ELR (cell line): ENCODE data around the gene BLACAT1.
A peak's percentile ranks its signal among the peaks of the same experiment; 100 is the strongest.

Experiments
- DNase-seq: peaks from one replicate; pipeline ENCODE4 v3.0.0-alpha.2; 2015; ENCODE audit warnings: low read depth

The BLACAT1 gene

DNA sequence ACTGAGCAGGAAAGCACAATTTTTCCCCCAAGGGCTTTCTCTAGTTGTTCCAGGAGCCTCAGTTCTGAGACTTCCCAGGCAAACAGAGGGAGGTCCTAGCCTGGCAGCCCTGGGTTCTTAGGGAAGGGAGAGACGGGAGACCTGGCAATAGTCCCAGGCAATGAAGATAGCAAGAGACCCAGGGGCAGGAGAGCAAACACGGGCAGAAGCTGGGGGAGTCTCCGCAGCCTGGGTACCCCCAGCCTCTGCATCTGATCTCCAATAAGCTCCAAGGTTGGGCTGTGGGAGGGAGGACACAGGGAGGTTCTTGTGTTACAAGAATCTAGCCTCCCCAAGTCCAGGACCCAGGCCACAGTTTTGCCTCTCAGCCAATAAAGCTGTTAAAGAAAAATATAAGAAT, 2.4 kb downstream of the BLACAT1 start:
- DNase-seq = no peak

DNA sequence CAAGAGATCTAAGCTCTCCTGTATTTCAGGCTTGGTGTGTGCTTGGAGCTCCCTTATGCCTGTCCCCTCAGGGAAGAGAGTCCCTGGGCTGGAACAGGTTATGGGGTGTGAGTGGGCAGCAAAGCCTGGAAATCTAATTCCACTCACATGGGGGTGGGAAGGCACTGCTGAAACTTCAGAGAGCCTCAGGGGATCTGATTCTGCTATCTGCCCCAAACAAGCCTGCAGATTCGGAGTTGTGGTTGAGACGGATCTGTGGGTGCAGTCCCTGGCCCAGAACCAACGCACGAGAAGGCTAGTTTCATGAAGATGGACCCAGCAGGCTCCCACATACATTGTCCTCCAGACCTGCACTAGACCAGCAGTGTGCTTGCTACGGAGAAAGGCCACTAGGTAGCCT, 2.9 kb downstream of the BLACAT1 start:
- DNase-seq = no peak

DNA sequence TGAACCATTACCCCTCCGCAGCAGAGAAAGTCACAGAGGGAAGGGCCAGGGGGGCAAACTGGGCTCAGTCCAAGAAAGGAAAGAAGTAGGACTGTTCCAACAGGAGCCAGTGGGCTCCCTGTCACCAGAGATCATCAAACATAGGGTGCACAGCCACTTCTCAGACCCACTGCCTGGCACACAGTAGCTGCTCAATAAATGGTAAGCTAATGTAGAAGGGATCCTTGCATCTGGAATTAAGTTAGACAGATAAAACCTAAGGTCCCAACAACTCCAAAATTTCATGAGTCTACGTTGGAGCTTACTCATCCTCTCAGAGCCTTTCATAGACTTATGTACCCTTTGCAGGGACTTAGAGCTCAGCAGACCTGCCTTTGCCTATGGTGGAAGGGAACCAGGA, 3.5 kb downstream of the BLACAT1 start:
- DNase-seq = no peak

DNA sequence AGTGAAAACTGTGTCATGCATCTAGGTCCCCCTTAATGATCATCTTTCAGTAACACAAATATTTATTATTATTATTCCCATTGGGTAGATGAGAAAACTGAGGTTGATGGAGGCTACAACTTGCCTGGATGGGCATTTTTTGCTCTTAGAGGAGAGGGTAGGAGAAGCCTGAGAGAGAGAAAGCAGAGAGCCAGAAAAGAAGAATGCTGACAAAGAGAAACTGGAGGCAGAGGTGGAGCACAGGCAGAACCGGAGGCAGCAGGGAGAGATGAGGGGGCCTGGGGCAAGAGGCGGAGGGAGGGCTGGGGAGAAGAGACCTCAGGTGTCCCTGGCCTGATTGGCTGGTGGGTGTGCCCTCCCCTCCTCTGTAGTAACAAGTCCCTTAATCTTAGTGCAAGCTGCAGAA, 4.1 kb downstream of the BLACAT1 start:
- no peak for DNase-seq

DNA sequence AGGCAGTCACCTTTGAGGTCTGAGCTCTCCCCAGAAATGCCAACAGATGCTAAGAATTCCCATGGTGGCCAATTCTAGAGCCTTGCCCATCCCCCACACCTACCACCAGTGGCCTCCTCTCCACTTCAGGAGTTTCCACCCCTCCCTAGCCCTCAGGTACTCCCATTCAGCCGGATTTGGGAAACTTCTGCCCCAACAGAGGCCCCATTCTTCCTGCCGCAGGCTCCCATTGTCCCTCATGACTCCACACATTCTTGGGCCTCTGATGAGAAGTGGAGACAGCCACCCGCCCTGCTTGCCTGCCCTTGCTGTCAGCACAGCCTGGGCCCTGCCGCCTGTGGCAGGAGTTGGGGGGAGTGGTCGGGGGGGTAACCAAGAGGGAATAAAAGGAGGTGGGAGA, 4.6 kb downstream of the BLACAT1 start:
- DNase-seq = no peak

DNA sequence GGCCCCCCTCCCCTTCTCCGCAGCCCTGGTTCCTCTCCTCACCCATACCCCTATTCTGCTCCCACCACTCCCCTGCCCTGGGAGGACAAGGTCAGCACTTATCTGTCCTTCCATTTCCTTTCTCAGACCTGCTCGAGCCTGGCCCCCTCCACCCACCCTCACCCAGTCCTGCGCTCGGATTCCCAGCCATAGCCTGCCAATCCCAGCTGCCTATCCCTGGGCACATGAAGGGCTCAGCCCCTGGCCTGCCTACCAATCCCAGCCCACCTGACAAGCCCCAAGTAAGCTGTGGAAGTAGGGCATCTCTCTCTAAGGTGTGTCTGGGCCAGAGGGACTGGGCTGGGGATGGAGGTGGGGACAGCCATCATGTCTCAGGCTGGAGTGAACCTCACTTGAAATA, 5.4 kb downstream of the BLACAT1 start:
- DNase-seq = no peak

DNA sequence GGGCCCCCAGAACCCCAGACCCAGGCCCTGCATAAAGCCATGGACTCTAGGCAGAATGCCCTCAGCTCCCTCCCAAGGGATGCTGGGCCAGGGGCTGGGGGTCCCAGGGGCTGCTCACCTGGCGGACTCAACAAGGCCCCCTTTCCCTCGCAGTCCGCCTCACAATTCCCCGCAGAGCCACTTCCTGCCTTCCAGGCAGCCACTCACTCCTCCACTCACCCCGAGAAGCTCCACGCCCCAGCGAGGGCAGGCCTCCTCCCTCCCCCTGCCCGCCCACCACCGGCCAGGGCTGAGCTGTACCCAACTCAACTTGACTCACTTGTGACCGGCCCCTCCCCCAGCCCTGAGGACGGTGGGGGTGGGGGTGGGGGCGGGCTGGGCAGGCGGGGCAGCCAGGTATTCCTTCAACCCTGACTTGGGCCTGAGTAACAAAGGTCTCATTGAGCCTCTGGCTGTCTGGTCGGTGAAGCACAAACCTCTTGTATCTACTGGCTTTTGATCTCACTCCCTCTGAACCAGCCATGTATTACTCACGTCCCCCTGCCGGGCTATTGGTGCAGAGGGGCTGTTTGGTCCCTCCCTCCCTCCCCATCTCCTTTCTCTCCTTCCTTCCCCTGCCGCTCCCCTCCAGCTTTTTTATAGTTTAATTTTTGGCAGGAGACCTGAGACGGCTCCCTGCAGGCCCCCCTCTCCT, 5.9 kb downstream of the BLACAT1 start:
- peak; percentile 76 for DNase-seq

DNA sequence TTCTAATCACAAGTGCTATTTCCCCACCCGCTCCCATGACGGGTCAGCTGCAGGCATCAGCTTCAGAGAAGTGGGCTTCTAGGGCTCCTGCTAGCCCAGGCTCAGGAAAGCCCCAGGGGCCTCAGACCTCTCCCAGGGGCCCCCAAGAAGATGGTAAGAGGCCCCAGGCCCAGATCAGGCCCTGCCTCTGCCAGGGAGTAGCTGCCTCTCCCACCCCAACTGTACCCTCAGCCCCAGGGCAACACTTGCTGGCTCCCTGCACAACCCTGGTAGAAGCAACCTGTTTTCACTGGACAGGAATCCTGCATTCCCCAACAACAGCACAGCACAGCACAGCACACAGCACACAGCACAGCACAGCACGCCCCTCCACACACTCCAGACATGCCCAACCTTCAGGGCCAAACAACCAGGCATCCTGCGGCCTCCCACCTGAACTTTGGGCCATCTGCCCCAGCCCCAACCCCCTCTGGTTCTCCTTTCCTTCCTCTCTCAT, 6.5 kb downstream of the BLACAT1 start:
- no peak for DNase-seq

DNA sequence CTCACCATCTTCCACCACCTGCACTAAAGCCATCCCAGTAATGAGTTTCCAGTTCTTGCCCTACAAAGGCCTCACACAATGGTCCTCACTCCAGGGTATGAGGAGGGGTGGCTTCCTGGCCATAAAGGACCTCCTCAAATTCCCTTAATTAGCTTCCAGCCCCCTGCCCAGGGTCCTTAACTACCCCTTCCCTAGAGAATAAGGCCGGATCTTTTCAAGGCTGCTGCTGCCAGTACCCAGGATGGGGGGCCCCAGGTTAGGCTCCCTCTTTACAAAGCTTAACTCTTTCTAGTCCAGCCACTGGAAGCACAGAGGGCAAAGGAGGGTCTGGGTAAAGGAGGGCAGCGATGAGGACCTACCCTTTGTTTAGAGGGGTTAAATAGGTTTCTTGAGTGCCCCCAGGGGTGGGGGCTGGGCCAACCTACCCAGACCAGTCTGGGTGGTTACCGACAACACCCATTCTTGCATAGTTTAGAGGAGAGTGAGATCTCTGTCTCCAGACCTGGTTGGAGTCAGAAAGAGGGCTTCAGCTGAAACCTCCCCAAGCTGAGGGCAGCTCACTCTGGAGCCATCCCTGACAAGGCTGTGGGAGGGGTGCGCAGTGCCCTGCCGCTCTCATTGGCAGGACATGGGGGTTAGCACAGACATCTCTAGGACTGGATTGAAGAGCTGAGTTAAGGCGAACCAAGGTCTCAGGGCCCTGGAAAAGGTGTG, 7.1 kb downstream of the BLACAT1 start:
- DNase-seq = no peak

DNA sequence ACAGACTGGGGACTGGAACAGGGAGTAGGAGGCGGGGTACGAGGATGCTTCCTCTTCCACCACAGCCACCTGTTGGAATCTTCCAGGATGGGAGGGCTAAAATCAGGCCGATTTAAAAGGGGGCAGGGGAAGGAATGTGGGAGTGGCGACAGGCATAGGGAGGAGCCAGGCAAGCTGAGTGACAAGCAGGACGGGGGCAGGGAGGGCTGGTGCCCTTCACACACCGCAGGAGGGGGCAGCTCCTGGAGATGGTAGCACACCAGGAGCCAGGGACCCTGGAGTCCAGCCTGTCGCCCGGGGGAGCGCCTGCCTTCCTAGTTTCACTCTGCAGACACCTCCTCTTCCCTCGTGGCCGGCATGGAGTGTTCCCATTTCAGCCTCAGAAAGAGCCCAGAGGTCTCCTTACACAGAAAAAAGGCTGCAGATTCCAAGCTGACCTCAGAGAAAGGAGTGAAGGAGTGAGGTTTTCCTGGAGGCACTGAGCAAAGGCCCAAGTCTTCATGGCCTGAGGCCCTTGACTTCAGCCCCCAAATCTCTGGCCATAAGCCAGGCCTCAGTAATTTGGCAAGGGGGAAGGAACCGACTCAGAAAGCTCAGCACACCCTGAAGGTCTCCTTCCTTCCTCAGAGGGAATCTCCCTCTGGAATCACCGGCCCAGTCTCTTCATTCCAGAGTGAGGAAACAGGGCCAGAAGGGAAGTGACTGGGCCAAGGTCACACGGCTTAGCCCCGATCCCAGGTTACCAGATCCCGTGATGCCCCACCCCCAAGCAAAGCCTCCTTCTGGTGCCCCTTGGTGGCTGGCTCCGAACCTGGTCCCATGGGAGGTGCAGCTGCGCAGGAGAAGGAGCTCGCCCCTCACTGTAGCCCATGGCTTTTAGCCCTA, 8.1 kb downstream of the BLACAT1 start:
- DNase-seq = no peak

DNA sequence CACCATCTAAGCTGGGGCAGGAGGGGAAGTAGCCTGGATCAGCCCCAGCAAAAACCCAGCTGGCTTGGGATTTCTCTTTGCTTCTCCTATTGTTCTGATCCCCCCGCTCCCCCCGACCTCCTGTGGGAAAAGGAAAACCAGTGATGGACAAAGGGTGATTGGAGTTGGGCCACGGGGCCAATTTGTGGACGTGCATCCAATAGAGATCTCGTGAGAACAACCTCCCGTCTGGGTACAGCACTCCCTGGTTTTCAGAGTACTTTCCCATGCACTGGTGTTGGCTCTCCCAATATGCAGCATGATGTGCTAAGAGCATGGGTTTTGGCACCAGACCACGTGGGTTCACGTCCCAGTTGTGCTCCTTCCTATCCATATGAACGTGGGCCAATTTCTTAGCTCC, 9.0 kb downstream of the BLACAT1 start:
- no peak for DNase-seq

DNA sequence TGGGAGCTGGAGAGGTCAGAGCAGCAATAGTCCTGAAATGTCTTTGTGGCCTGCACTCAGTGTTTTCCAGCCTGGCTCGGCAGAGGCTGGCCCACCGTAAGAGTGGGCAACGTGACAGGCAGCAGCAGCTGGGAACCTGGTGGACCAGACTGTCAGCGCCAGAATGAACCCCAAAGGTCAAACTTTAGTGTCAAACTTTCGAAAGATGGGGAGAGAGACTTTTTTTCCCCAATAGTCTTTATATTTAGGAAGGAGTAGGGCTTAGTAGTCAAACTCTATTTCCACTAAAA, 10.3 kb downstream of the BLACAT1 start:
- no peak for DNase-seq

DNA sequence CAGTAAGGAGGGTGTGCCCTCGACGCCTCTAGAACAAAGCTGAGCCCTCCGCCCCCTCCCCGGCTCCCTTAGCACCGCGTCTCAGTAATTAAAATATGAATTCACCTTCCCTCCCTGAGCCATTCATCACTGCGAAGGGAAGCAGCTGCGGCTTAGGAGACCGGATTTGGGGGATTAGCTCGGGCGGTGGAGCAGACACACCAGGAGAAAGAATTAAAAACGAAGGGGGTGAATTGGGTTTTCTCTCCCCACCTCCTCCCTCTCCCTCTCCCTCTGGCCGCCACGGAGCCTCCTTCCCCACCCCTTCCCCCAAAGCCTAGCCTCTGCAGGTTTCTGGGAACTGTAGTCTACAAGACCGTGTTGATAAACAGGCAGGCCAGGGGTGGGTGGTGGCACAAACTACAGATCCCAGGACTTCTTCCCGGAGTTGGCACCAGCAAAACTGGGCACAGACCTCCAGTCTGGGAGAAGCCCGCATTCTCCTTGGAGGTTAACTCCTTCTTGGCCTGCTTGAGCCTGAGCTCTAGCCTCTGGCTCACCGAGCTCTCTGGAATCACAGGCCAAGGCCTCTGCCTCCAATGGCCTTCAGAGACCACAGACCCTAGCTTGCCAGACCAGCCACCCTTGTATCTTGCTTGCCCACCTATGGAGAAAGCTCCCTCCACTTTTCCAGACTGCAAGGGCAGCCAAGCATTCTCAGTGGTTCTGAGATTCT, 10.8 kb downstream of the BLACAT1 start:
- DNase-seq = no peak

DNA sequence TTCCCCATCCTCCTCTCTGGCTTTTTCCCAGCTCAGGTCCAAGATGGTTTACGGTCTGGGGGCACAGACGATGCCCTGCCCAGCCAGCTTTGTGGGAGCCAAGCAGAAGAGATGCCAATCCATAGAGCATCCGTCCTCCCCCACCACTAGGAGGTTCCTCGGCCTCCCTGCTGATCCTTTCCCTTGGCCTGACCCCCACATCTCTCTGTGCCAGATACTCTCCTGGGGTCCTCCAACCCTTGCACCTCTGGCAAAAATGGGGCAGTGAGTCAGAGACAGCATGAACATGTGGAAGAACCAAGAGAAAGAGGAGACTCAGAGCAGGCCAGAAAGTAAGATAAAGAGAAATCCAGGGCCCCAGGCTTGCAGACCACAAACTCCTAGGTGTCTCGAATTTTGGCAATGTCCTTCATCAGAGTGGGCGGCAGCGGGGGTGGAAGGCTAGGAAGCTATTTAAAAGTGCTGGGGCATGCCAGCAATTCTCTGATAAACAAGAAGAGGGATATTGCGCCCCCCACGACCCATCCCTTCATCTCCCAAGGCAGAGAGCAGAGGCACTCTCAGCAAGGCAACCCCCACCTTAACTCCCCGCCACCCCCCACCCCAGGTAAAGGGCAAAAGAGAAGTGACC, 11.4 kb downstream of the BLACAT1 start:
- no peak for DNase-seq

DNA sequence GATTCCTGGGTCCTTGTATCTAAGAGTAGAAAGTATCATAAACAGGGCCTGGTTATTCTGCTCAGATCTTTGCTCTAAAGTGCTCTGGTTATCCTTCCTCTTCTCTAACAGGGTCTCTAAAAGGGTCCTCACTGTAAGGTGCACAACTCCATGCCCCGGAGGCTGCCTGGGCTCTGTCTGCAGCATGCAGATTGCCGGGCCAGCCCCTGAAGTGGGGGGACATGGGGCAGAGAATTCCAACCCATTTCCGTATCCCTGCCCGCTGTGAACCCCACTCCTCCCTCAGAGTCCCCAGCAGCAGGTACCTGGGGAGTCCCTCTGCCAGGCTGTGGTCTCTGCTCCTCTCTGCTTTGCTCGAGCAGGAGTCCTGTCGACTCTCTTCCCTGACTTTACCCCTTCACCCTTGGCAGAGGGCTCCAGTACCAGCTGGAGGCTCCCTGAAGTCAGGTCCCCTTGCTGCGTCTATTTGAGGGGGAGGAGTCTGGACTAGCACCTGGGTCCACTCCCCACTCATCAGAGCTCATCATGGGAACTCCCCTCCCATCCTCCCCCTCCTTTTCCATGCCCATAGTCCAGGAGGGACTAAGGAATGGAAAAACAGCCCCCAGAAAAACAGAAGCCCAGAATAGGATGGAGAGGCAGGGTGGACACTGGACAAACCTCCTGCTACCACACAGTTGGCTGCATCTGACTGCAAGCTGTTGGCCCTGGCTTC, 12.1 kb downstream of the BLACAT1 start:
- DNase-seq = no peak

DNA sequence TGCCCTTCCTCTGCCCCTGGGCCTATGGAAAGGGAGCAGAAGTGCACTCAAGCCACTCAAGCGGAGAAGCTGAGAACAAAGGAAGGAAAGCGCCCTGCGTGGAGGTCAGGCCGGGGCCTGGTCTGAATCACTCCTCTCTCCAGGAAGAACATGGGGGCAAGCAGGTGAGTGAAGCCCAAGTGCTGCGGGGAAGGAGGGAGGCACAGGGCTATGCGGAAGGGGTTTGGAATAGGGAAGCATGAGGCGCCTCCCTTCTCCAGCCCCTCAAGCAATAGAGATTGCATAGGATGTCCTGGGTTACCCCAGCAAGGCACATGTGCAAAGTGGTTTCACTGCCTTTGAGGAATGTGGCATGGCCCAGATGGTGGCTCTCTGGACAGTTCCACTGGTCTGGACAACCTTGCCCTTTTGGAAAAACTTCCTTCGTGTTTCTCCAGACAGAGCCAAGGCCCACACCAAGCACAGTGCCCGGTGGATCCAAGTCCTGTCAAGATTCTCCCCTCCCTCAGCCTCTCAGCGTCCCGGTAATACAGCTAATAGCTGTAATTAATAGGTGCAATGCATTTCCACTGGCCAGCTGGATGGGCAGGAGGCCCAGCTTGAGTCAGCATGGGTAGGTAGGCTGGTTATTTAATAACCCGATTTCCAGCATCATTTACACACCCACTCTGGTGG, 13.7 kb downstream of the BLACAT1 start:
- DNase-seq = no peak

DNA sequence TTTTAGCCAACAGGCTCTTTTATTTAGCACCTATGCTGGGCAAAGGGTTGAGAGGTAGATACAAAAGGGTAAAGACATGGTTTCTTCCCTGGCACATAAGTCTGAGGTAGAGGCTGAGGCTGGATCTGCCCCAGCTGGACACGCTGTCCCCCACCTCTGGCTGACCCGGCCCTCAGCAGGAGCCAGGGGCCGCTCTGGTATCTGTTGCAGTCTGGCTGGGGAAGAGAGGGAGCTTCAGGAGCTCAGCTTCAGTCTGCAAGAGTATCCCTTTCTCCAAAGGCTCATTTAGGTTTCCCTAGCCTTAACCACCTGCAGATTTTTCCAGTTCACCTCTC, 14.2 kb downstream of the BLACAT1 start:
- DNase-seq = no peak

DNA sequence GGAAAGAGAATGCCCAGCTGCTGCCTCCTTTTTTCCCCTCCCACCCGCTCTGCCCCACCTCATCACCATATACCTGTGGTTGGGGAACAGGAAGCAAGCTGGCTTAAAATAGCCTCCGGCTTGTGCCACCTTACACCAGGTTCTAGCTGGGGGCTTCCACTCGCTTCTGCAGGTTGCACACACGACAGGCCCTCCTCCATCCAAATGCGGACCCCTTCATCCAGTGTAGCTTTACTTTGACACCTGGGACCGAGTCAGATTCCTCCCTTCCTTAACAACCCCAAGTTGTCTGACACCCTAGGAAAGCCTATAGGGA, 14.6 kb downstream of the BLACAT1 start:
- no peak for DNase-seq

DNA sequence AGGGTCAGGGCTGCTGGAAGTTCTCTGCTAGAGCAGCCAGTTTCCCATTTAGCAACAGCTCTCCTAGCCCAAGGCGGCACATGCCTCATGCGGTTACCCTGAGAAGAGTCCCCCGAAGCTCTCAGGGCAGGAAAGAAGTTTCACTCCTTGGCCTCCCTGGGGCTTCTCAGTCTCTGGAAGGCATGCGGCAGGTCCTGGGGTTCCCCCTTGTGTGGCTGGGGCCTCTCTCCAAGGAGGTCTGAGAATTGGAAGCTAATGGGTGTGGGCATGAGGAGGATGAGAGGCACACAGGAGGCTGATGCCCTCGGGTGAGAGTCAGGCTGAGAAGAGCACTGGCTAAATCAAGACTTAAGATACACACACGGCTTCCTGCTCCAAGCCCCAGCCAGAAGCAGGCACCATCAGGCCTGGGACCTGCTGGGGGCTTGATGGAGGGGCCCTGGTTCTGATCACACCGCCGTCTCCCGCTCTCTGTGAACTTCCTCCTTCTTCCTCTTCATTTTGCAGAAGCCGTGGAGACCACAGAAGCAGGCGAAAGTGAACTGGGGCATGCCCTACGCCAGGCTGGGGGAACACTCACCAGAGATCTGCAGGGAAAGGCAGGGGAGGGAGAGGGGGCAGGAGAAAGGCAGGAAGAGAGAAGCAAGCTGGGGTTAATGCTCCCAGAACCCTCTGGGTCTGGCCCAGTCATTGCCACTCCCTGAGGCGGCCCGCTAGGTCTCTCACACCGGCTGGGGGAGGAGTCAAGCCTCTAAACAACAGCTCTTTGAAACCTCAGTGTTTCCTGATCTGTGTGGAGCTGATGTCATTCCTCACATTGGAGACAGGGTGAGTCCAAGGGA, 15.1 kb downstream of the BLACAT1 start:
- DNase-seq = peak; percentile 70

DNA sequence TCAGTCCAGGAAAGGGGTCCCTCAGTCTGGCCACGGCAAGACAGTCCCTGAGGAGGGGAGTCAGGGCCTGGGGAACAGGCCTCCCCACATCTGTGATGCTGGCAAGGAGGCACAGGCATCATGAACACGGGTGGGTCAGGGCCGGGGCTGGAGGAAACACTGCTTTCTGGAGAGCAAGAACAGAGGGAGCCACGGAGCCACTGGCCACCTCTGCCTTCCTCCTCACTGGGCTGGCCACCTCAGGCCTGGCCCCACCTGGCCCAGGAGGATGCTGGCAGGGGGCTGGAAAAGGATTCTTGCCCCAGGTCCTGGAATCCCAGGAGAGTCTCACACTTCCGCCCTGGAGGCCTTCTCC, 15.7 kb downstream of the BLACAT1 start:
- no peak for DNase-seq
